Measurements from ENCODE around the gene HSCB. TPM values are rescaled to one million over a fixed set of nuclear protein-coding genes. Genes with fewer than 3 reads are reported as not detected.
A peak's percentile ranks its signal among the peaks of the same experiment; 100 is the strongest.
"Not testable (repeated sequence)": the region's sequence is repeated elsewhere in the genome, so short reads cannot be mapped to it uniquely, and the experiment has no call there.

The HSCB gene, protein sequence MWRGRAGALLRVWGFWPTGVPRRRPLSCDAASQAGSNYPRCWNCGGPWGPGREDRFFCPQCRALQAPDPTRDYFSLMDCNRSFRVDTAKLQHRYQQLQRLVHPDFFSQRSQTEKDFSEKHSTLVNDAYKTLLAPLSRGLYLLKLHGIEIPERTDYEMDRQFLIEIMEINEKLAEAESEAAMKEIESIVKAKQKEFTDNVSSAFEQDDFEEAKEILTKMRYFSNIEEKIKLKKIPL
- 10 to 100 TPM in 1 of 2 experiments, 1 to 10 TPM in 1; 8.9 to 10.6 TPM for total RNA-seq

GRCh38 chr22:28741785-28742561 lies at the start of gene HSCB, which contains the start of gene CHEK2:
Gene HSCB (plus strand): TSS chr22:28742039. CDS start chr22:28742096, 57 bp downstream.
Gene CHEK2 (minus strand): TSS chr22:28741820. CDS start chr22:28734721, 7,099 bp downstream.
- peak within 1 kb of the TSS; percentile 81 for H3K4me3 Mint-ChIP-seq
- peak; percentile 99 for DNase-seq
- ChIA-PET CTCF (interaction anchor here (0.7 to 1.8 kb wide), 2 partner anchors 27 to 61 kb away, joined by 3 to 4 read pairs; no protein-coding TSS in a partner anchor), POLR2A (interaction anchor here (1.0 kb wide), 1 partner anchor 59 kb away, joined by 5 read pairs; no protein-coding TSS in a partner anchor)
- peak within 1 kb of the TSS; percentile 93 for H3K27ac Mint-ChIP-seq
- no peaks in the 10 kb centered on the region for H3K27me3 Mint-ChIP-seq
- no peaks in the 10 kb centered on the region for H3K9me3 Mint-ChIP-seq
- peaks cover 54% of the 10 kb centered on the region for H3K4me1 Mint-ChIP-seq
- peaks cover 18% of the 10 kb centered on the region for H3K36me3 Mint-ChIP-seq (ENCODE audit: low read depth)

DNA sequence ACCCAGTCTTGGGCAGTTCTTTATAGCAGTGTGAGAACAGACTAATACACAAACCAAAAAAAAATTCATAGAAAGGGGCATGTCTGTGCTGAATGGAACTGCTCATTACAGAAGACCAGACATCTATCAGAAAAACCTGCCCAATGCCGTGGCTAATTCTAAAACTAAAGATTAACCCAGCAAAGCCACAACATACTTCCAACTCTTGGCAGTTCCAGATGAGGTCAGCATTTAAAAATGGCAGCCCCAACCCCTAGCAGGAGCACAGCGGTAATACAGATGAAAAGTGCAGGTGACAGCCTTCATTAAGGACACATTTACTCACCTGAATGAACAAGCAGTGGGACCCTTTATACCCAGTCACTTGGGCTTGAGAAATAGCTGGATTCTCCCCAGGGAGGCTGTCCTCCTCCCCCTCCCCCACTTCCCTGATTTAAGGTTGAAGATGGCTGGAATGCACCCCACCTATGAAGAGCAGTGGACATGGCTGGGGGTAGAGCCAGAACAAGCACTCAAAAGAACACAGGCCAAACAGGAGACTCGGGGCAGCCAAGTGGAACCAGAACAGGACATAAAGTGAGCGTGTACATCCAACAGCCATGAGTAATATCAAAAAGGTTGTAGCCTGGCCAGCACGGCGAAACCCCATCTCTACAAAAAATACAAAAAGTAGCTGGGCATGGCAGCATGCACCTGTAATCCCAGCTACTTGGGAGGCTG lies 48.6 kb upstream of the HSCB start:
- CTCF ChIA-PET = interaction anchor here (1.0 kb wide), 1 partner anchor 9 kb away, joined by 3 read pairs; no protein-coding TSS in a partner anchor
- H3K27ac Mint-ChIP-seq, POLR2A ChIA-PET, H3K4me1 Mint-ChIP-seq, H3K9me3 Mint-ChIP-seq, H3K27me3 Mint-ChIP-seq, H3K4me3 Mint-ChIP-seq, DNase-seq: not testable (repeated sequence)
- H3K36me3 Mint-ChIP-seq (ENCODE audit: low read depth) = peaks cover 55% of the 10 kb centered on the region

- Mint-ChIP-seq H3K27ac (no peak overlapping the region), H3K4me3 (no peak overlapping the region), H3K4me1 (no peaks in the 10 kb centered on the region), H3K27me3 (no peaks in the 10 kb centered on the region), H3K36me3 (ENCODE audit: low read depth) (peaks cover 30% of the 10 kb centered on the region), H3K9me3 (no peaks in the 10 kb centered on the region)
- ChIA-PET POLR2A (no interaction called here), CTCF (no interaction called here)
- DNase-seq = no peak
These were observed 38.9 kb upstream of the HSCB start for GRCh38 chr22:28702891-28703290.

- Mint-ChIP-seq H3K4me1 (no peaks in the 10 kb centered on the region), H3K27me3 (no peaks in the 10 kb centered on the region), H3K9me3 (no peaks in the 10 kb centered on the region), H3K27ac (no peak overlapping the region), H3K36me3 (ENCODE audit: low read depth) (peaks cover 31% of the 10 kb centered on the region), H3K4me3 (no peak overlapping the region)
- ChIA-PET POLR2A (no interaction called here), CTCF (interaction anchor here (0.7 kb wide), 1 partner anchor 1871 kb away, joined by 3 read pairs; no protein-coding TSS in a partner anchor)
- DNase-seq = no peak
These were observed 38.4 kb upstream of the HSCB start for GRCh38 chr22:28703436-28703835.

DNA sequence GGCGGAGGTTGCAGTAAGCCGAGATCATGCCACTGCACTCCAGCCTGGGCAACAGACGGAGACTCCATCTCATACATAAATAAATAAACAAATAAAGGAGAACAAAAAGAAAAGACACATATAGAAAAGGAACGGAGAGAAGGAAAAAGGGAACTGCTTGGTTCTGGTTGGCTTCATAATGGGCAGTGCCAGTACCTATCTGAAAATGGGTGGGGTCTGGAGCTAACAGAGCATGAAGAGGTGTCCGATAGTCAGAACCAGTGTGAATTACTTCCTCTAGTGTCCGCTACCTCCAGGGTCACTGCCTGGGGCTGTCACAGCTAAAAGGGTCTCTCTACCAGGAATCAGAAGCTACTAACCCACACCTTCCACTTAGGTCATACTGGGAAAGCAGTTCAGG lies 35.0 kb upstream of the HSCB start:
- no peak for DNase-seq
- no peaks in the 10 kb centered on the region for H3K27me3 Mint-ChIP-seq
- ChIA-PET CTCF (interaction anchor here (0.6 to 0.9 kb wide), 2 partner anchors 337 to 520 kb away, joined by 3 read pairs; no protein-coding TSS in a partner anchor), POLR2A (no interaction called here)
- no peak overlapping the region for H3K27ac Mint-ChIP-seq
- no peaks in the 10 kb centered on the region for H3K9me3 Mint-ChIP-seq
- peaks cover 1% of the 10 kb centered on the region for H3K4me1 Mint-ChIP-seq
- peaks cover 41% of the 10 kb centered on the region for H3K36me3 Mint-ChIP-seq (ENCODE audit: low read depth)
- no peak overlapping the region for H3K4me3 Mint-ChIP-seq

DNA sequence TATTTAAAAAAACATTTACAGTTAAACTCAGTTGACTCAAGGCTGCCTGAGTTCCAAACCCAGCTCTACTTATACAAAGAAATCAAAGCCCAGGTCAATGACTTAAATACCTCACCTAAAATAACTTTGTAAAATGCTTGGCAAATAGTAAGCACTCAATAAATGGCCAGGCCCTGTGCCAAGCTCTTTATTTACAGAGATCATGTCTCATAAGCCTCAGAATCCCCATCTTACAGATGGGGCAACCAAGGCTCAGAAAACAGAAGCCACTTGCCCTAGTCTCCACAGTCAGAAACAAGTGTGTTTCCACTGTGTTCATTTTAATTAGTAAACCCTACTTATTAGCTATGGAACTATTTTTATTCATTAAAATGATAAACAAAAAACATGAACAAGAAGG lies 31.7 kb upstream of the HSCB start:
- ChIA-PET CTCF (no interaction called here), POLR2A (no interaction called here)
- Mint-ChIP-seq H3K4me1 (peaks cover 18% of the 10 kb centered on the region), H3K9me3 (no peaks in the 10 kb centered on the region), H3K4me3 (no peak overlapping the region), H3K27ac (no peak overlapping the region), H3K27me3 (no peaks in the 10 kb centered on the region), H3K36me3 (ENCODE audit: low read depth) (peaks cover 51% of the 10 kb centered on the region)
- DNase-seq = no peak

- no peaks in the 10 kb centered on the region for H3K27me3 Mint-ChIP-seq
- peaks cover 50% of the 10 kb centered on the region for H3K36me3 Mint-ChIP-seq (ENCODE audit: low read depth)
- ChIA-PET POLR2A (no interaction called here), CTCF (no interaction called here)
- H3K4me1 Mint-ChIP-seq = peaks cover 18% of the 10 kb centered on the region
- no peak overlapping the region for H3K27ac Mint-ChIP-seq
- DNase-seq = no peak
- no peak overlapping the region for H3K4me3 Mint-ChIP-seq
- H3K9me3 Mint-ChIP-seq = no peaks in the 10 kb centered on the region
These were observed 31.2 kb upstream of the HSCB start for GRCh38 chr22:28710576-28711191.

GRCh38 chr22:28711341-28711740 lies 30.5 kb upstream of the HSCB start:
- CTCF ChIA-PET = no interaction called here
- no peaks in the 10 kb centered on the region for H3K9me3 Mint-ChIP-seq
- no peaks in the 10 kb centered on the region for H3K27me3 Mint-ChIP-seq
- H3K4me1 Mint-ChIP-seq = peaks cover 18% of the 10 kb centered on the region
- peaks cover 49% of the 10 kb centered on the region for H3K36me3 Mint-ChIP-seq (ENCODE audit: low read depth)
- no peak for DNase-seq
- H3K4me3 Mint-ChIP-seq = no peak overlapping the region
- no peak overlapping the region for H3K27ac Mint-ChIP-seq
- POLR2A ChIA-PET = no interaction called here

DNA sequence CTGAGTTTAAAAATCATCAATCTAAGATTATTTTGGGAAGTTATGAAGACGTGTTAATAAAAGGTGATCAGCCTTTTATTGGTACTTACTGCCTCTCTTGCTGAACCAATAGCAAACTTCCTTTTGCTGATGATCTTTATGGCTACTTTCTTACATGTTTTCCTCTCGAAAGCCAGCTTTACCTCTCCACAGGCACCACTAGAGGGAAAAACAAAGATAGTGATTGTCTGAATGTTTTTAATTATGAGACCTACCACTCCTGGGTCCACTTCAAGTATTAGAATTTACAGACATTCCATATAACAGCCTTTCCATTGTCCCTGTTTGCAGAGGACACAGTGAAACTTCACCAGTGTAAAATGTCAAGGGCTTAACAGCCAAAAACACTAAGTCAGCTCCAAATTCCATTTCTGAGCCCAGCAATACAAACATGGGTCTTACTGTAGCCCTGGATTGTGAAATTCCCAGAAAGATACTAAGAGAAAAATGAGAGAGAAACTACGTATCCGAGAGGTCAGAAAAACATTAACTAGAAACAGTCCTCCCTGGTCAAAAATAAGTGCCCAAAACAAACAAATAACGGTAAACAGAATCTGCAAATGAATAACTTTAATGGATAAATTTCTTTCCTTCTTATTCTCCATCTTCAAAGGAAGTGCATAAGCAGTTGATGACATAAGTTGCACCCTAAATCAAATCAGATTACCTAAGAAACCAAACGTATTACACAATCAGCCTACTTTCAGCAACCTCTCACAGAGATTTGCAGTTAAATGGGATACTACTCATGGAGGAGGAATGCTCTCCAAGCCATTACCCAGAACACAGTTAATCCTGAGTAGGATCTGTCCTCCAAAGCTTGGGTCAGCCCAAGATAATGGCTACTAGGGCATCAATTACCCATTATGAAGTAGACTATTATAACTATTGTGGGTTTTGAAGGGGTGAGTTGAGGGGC lies 29.7 kb upstream of the HSCB start:
- CTCF ChIA-PET = no interaction called here
- POLR2A ChIA-PET = no interaction called here

DNA sequence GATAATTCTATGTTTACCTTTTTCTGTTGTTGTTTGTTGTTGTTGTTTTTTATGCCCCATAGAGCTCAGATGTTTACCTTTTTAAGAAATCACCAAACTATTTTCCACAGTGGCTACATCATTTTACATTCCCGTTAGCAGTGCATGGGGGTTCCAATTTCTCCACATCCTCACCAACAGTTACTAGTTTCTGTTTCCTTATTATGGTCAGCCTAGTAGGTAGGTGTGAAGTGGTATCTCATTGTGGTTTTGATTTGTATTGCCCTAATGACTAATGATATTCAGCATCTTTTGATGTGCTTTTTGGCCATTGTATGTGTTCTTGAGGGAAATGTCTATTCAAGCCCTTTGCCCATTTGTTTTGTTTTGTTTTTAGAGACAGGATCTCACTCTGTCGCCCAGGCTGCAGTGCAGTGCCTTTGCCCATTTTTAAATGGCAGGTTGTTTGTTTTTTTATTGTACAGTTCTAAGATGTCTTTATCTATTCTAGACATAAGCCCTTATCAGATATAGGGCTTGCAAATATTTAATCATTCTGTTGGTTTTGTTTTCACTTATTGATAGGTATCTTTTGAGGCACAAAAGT lies 27.7 kb upstream of the HSCB start:
- DNase-seq = no peak
- ChIA-PET POLR2A (no interaction called here), CTCF (interaction anchor here (0.6 kb wide), 1 partner anchor 126 kb away, joined by 5 read pairs; no protein-coding TSS in a partner anchor)
- H3K4me3 Mint-ChIP-seq = no peak overlapping the region
- peaks cover 50% of the 10 kb centered on the region for H3K36me3 Mint-ChIP-seq (ENCODE audit: low read depth)
- H3K27ac Mint-ChIP-seq = no peak overlapping the region
- peaks cover 24% of the 10 kb centered on the region for H3K4me1 Mint-ChIP-seq
- H3K27me3 Mint-ChIP-seq = no peaks in the 10 kb centered on the region
- H3K9me3 Mint-ChIP-seq = peaks cover 5% of the 10 kb centered on the region

More for the DNA sequence above, 29.7 kb upstream of the HSCB start:
- Mint-ChIP-seq H3K4me3 (no peak overlapping the region), H3K36me3 (ENCODE audit: low read depth) (peaks cover 49% of the 10 kb centered on the region), H3K27me3 (no peaks in the 10 kb centered on the region), H3K4me1 (peaks cover 18% of the 10 kb centered on the region), H3K27ac (no peak overlapping the region), H3K9me3 (no peaks in the 10 kb centered on the region)
- DNase-seq = no peak

DNA sequence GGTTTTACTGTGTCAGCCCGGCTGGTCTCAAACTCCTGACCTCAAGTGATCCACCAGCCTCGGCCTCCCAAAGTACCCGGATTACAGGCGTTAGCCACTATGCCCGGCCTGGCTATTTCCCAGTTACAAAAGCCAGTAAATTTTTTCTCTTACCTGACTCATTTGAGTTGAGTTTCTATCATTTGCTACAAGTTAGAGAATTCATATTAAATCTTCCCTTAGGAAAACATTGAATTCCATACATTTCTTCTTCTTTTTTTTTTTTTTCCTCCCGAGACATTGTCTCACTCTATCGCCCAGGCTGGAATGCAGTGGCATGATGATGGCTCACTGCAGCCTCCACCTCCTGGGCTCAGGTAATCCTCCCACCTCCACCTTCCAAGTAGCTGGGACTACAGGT lies 26.2 kb upstream of the HSCB start:
- Mint-ChIP-seq H3K9me3 (peaks cover 5% of the 10 kb centered on the region), H3K27me3 (no peaks in the 10 kb centered on the region), H3K4me3 (no peak overlapping the region), H3K27ac (no peak overlapping the region), H3K4me1 (peaks cover 24% of the 10 kb centered on the region), H3K36me3 (ENCODE audit: low read depth) (peaks cover 53% of the 10 kb centered on the region)
- POLR2A ChIA-PET = no interaction called here
- CTCF ChIA-PET = interaction anchor here (0.6 kb wide), 2 partner anchors 29 to 452 kb away, joined by 3 read pairs; no protein-coding TSS in a partner anchor
- DNase-seq = no peak

Data from activated CD4-positive, alpha-beta T cell treated with anti-CD3 and anti-CD28 coated beads, Interleukin-2, amount 10 ng/mL, durations not matched to agents 7 days and 5 days (primary cell).